ENCODE results near the gene ZNF227.

DNA sequence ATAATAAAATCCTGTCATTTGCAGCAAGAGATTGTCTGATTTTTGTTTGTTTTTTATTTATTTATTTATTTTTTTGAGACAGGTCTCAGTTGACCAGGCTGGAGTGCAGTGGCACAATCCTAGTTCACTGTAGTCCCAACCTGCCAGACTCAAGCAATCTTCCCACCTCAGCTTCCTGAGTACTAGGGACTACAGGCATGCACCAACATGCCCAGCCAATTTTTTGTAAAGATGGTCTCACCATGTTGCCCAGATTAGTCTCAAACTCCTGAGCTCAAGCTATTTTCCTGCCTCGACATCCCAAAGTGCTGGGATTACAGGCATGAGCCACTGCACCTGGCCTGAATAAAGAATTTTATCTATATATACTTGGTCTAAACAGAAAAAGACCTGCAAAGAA lies 65.0 kb downstream of the ZNF227 start:
- TF ChIP-seq, protein P1, sequence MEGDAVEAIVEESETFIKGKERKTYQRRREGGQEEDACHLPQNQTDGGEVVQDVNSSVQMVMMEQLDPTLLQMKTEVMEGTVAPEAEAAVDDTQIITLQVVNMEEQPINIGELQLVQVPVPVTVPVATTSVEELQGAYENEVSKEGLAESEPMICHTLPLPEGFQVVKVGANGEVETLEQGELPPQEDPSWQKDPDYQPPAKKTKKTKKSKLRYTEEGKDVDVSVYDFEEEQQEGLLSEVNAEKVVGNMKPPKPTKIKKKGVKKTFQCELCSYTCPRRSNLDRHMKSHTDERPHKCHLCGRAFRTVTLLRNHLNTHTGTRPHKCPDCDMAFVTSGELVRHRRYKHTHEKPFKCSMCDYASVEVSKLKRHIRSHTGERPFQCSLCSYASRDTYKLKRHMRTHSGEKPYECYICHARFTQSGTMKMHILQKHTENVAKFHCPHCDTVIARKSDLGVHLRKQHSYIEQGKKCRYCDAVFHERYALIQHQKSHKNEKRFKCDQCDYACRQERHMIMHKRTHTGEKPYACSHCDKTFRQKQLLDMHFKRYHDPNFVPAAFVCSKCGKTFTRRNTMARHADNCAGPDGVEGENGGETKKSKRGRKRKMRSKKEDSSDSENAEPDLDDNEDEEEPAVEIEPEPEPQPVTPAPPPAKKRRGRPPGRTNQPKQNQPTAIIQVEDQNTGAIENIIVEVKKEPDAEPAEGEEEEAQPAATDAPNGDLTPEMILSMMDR (conservative IDR thresholded peaks at IDR 0.05; ENCODE audit: low read length), result no peak
- TF ChIP-seq EZH2phosphoT487 (IDR thresholded peaks at IDR 0.05; ENCODE audit: borderline replicate concordance, low read depth, low read length), result no peak
